Neutrophil (primary cell): Measurements from ENCODE around the gene CTCFL.

ENCODE experiments used
- H3K27ac ChIP-seq: fragments of 200-600 bp; sonication (generic); 2 replicates; pipeline ENCODE4 v1.5.1; 2016; ENCODE audit warnings: mild to moderate bottlenecking, moderate library complexity
- H3K27me3 ChIP-seq: fragments of 200-600 bp; sonication (generic); 2 replicates; pipeline ENCODE4 v1.6.0; 2016; ENCODE audit warnings: mild to moderate bottlenecking
- H3K36me3 ChIP-seq: fragments of 200-600 bp; sonication (generic); 2 replicates; pipeline ENCODE4 v1.5.1; 2017
- H3K4me1 ChIP-seq, 2 experiments: fragments of 200-600 bp in 1 of 2; sonication (generic) in 1 of 2; 1 replicate in 1 of 2; 2 replicates in 1 of 2; pipeline versions ENCODE4 v1.5.1 to v1.6.1; 2013 to 2016; ENCODE audit warnings: low read depth in 1 of 2, low read length in 1 of 2, mild to moderate bottlenecking in 1 of 2, moderate library complexity in 1 of 2; ENCODE audit not compliant: control insufficient read depth in 1 of 2, insufficient read depth in 1 of 2
- H3K4me3 ChIP-seq, 2 experiments: fragments of 200-600 bp in 1 of 2; sonication (generic) in 1 of 2; 1 replicate in 1 of 2; 2 replicates in 1 of 2; pipeline ENCODE4 v1.5.1; 2013 to 2016; ENCODE audit warnings: low read depth in 1 of 2, low read length in 1 of 2, mild to moderate bottlenecking in 1 of 2, moderate library complexity in 1 of 2
- H3K9me3 ChIP-seq: fragments of 200-600 bp; sonication (generic); 2 replicates; pipeline ENCODE4 v1.5.1; 2016
- TF ChIP-seq, protein P1 (sequence below): fragments of 200-600 bp; sonication (generic); IDR thresholded peaks from 2 replicates; pipeline ENCODE4 v1.5.1; 2016; ENCODE audit warnings: antibody characterized with exemption

CTCFL gene

DNA sequence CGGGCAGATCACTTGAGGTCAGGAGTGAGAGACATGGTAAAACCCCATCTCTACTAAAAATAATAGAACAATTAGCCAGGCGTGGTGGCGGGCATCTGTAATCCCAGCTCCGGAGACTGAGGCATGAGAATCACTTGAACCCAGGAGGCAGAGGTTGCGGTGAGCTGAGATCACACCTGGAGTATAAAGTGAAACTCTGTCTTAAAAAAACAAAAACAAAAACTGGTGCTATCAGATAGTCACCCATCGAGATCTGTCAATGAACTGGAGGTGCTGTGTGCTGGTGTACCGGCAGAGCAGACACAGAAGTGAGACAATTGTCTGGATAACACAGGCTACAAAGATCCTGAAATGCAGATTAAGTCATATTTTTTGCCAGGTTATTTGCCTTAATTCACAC, 24.7 kb downstream of the CTCFL start:
- H3K4me3 ChIP-seq, result no peak overlapping the region
- no peaks in the 10 kb centered on the region for H3K9me3 ChIP-seq
- peaks cover 31 to 42% of the 10 kb centered on the region in 2 experiments for H3K4me1 ChIP-seq
- TF ChIP-seq, protein P1, sequence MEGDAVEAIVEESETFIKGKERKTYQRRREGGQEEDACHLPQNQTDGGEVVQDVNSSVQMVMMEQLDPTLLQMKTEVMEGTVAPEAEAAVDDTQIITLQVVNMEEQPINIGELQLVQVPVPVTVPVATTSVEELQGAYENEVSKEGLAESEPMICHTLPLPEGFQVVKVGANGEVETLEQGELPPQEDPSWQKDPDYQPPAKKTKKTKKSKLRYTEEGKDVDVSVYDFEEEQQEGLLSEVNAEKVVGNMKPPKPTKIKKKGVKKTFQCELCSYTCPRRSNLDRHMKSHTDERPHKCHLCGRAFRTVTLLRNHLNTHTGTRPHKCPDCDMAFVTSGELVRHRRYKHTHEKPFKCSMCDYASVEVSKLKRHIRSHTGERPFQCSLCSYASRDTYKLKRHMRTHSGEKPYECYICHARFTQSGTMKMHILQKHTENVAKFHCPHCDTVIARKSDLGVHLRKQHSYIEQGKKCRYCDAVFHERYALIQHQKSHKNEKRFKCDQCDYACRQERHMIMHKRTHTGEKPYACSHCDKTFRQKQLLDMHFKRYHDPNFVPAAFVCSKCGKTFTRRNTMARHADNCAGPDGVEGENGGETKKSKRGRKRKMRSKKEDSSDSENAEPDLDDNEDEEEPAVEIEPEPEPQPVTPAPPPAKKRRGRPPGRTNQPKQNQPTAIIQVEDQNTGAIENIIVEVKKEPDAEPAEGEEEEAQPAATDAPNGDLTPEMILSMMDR, result no peak
- peaks cover 63% of the 10 kb centered on the region for H3K27me3 ChIP-seq
- no peak overlapping the region for H3K27ac ChIP-seq
- no peaks in the 10 kb centered on the region for H3K36me3 ChIP-seq

DNA sequence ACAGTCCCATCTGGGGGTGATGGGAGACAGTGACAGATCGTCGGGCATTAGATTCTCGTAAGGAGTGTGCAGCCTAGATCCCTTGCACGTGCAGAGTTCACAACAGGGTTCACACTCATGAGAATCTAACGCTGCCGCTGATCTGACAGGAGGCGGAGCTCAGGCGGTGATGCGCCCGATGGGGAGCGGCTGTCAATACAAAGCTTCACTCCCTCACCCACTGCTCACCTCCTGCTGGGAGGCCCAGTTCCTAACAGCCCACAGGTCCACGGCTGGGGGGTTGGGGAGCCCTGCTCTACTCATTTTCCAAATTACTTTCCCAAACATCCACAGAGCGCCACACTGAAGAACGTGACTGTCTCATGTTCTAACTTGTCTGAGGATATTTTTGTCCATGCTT, 25.3 kb downstream of the CTCFL start:
- TF ChIP-seq, protein P1, result no peak
- Histone ChIP-seq H3K4me1 (peaks cover 36 to 48% of the 10 kb centered on the region in 2 experiments), H3K9me3 (no peaks in the 10 kb centered on the region), H3K27ac (no peak overlapping the region), H3K36me3 (no peaks in the 10 kb centered on the region), H3K4me3 (no peak overlapping the region), H3K27me3 (peaks cover 58% of the 10 kb centered on the region)

DNA sequence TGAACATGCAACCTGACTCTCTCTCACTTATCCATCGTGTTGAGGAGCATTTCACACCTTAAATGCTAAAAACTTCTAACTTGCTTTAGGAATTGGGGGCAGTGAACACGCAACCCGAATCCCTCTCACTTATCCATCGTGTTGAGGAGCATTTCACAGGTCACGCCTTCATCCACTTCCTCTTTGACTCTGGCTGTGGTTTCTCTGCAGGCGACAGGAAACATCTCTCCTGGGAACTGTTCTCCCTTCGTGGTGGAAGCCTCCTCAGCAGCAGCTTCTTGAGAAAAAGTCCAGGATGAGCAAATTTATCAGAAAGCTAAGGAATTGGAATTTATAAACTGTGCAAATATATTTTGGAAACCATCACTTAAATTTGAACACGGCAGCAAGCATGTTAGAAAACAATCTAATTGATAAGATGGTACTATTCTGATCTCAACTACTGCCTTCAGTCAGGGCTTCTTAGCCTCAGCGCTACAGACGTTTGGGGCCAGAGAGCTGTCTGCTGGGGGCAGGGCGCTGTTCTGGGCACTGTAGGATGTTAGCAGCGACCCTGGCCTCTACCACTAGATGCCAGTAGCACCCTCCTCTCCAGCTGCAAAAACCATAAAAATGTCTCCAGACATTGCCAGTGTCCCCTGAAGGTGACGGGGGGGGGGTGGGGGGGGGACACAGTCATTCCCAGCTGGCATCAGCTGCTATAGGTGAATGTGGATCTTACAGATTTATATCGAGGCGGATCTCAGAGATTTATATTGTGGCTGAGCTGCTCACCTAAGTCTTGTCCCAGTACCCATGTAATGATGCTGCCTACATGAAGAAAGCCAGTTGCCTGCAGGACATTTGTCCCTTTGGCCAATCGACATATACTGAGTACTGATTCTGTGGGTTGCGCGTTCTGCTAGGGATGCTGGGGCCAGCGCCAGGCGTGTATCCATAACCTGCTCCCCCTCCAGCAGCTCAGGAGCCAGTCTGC, 26.2 kb downstream of the CTCFL start:
- H3K27ac ChIP-seq, result peak overlapping the region; percentile 2
- peaks cover 37 to 47% of the 10 kb centered on the region in 2 experiments for H3K4me1 ChIP-seq
- H3K36me3 ChIP-seq, result no peaks in the 10 kb centered on the region
- TF ChIP-seq, protein P1, result peak; percentile 32
- H3K27me3 ChIP-seq, result peaks cover 52% of the 10 kb centered on the region
- no peak overlapping the region for H3K4me3 ChIP-seq
- no peaks in the 10 kb centered on the region for H3K9me3 ChIP-seq

DNA sequence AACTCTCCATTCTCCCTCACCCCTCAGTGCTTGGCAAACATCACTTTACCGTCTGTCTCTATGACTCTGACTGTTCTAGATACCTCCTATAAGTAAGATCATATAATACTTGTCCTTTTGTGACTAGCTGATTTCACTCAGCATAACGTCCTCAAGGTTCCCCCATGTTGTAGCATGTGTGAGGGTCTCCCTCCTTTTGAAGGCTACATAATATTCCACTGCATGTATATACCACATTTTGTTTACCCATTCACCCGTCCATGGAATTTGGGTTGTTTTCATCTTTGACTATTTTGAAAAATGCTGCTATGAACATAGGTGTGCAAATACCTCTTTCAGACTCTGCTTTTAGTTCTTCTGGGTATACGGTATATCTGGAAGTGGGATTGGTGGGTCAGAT, 28.3 kb downstream of the CTCFL start:
- Histone ChIP-seq H3K4me1 (peaks cover 28 to 40% of the 10 kb centered on the region in 2 experiments), H3K27me3 (peaks cover 44% of the 10 kb centered on the region), H3K27ac (no peak overlapping the region), H3K9me3 (no peaks in the 10 kb centered on the region), H3K4me3 (no peak overlapping the region), H3K36me3 (no peaks in the 10 kb centered on the region)
- TF ChIP-seq, protein P1, result no peak

DNA sequence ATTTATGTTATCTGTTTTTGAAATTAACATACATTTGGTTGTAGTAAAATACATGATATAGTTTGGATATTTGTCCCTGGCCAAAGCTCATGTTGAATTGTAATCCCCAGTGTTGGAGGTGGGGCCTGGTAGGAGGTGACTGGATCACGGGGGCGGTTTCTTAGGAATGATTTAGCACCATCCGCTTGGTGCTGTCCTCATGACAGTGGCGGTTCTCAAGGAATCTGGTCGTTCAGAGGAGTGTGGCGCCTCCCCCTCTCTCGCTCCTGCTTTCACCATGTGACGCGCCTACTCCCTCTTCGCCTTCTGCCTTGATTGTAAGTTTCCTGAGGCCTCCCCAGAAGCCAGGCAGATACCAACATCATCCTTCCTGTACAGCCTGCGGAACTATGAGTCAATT, 29.0 kb downstream of the CTCFL start:
- H3K9me3 ChIP-seq, result no peaks in the 10 kb centered on the region
- H3K4me1 ChIP-seq, result peaks cover 28 to 40% of the 10 kb centered on the region in 2 experiments
- TF ChIP-seq, protein P1, result no peak
- no peak overlapping the region for H3K27ac ChIP-seq
- peaks cover 38% of the 10 kb centered on the region for H3K27me3 ChIP-seq
- H3K36me3 ChIP-seq, result no peaks in the 10 kb centered on the region
- H3K4me3 ChIP-seq, result no peak overlapping the region
